Measurements from ENCODE around the gene ST6GALNAC5.

ST6GALNAC5 gene

GRCh38 chr1:76832521-76832920, 34.8 kb upstream of the ST6GALNAC5 start:
- no peak overlapping the region for H3K4me2 ChIP-seq (ENCODE audit: low read depth, low read length, poor library complexity, severe bottlenecking)
- H3K4me1 ChIP-seq (ENCODE audit: insufficient read depth, low read length, poor library complexity, severe bottlenecking), result no peaks in the 10 kb centered on the region
- no peak overlapping the region for H3K4me3 ChIP-seq (ENCODE audit: low read length, poor library complexity, severe bottlenecking)
- no peak overlapping the region for H2AFZ ChIP-seq (ENCODE audit: low read length)
- no peaks in the 10 kb centered on the region for H3K9me2 ChIP-seq (replicated peaks; ENCODE audit: low read depth, low read length)
- no peaks in the 10 kb centered on the region for H3F3A ChIP-seq (ENCODE audit: low read depth)
- no peak overlapping the region for H3K9ac ChIP-seq (ENCODE audit: low read depth, low read length, poor library complexity, severe bottlenecking)
- no peaks in the 10 kb centered on the region for H3K36me3 ChIP-seq (ENCODE audit: insufficient read depth, low read length)
- no peaks in the 10 kb centered on the region for H3K27me3 ChIP-seq (ENCODE audit: insufficient read depth, low read length, poor library complexity, severe bottlenecking)
- H3K9me3 ChIP-seq (ENCODE audit: insufficient read depth, low read depth, low read length), result no peaks in the 10 kb centered on the region
- TF ChIP-seq EZH2phosphoT487 (IDR thresholded peaks at IDR 0.05; ENCODE audit: borderline replicate concordance) (no peak), CTCF (conservative IDR thresholded peaks at IDR 0.05; ENCODE audit: low read length) (no peak)
- no peaks in the 10 kb centered on the region for H4K20me1 ChIP-seq (ENCODE audit: insufficient read depth, low read length, poor library complexity, severe bottlenecking)
- no peaks in the 10 kb centered on the region for H3K79me2 ChIP-seq (ENCODE audit: insufficient read depth, low read length)

DNA sequence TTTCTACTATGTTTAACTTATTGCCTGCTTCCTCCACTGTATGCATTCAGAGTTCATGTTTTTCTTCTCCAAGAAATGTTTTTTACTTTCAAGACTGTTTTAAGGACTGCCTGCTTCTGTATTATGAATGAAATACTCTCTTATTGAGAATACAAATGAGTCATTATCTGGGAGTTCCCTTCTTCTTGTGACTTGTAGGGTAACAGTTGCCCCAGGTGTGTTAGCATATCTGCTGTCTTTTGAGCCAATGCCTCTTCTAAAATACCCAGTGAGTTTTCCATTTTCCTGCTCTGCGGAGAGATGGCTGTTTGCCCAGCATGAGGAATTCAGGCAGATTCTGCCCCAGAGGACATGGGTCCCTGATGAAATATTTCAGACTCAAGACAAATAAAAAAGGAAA, 34.1 kb upstream of the ST6GALNAC5 start:
- H3K9ac ChIP-seq (ENCODE audit: low read depth, low read length, poor library complexity, severe bottlenecking), result no peak overlapping the region
- H3K9me2 ChIP-seq (replicated peaks; ENCODE audit: low read depth, low read length), result no peaks in the 10 kb centered on the region
- H3K79me2 ChIP-seq (ENCODE audit: insufficient read depth, low read length), result no peaks in the 10 kb centered on the region
- no peak overlapping the region for H3K4me3 ChIP-seq (ENCODE audit: low read length, poor library complexity, severe bottlenecking)
- H2AFZ ChIP-seq (ENCODE audit: low read length), result no peak overlapping the region
- H3K4me2 ChIP-seq (ENCODE audit: low read depth, low read length, poor library complexity, severe bottlenecking), result no peak overlapping the region
- H3K4me1 ChIP-seq (ENCODE audit: insufficient read depth, low read length, poor library complexity, severe bottlenecking), result no peaks in the 10 kb centered on the region
- H3K36me3 ChIP-seq (ENCODE audit: insufficient read depth, low read length), result no peaks in the 10 kb centered on the region
- H4K20me1 ChIP-seq (ENCODE audit: insufficient read depth, low read length, poor library complexity, severe bottlenecking), result no peaks in the 10 kb centered on the region
- H3K27me3 ChIP-seq (ENCODE audit: insufficient read depth, low read length, poor library complexity, severe bottlenecking), result no peaks in the 10 kb centered on the region
- no peaks in the 10 kb centered on the region for H3F3A ChIP-seq (ENCODE audit: low read depth)
- H3K9me3 ChIP-seq (ENCODE audit: insufficient read depth, low read depth, low read length), result no peaks in the 10 kb centered on the region
- no peak for TF ChIP-seq CTCF (conservative IDR thresholded peaks at IDR 0.05; ENCODE audit: low read length)

GRCh38 chr1:76833856-76834255, 33.4 kb upstream of the ST6GALNAC5 start:
- no peaks in the 10 kb centered on the region for H3F3A ChIP-seq (ENCODE audit: low read depth)
- no peaks in the 10 kb centered on the region for H3K9me3 ChIP-seq (ENCODE audit: insufficient read depth, low read depth, low read length)
- no peaks in the 10 kb centered on the region for H3K9me2 ChIP-seq (replicated peaks; ENCODE audit: low read depth, low read length)
- no peak overlapping the region for H3K4me3 ChIP-seq (ENCODE audit: low read length, poor library complexity, severe bottlenecking)
- H4K20me1 ChIP-seq (ENCODE audit: insufficient read depth, low read length, poor library complexity, severe bottlenecking), result no peaks in the 10 kb centered on the region
- H3K27me3 ChIP-seq (ENCODE audit: insufficient read depth, low read length, poor library complexity, severe bottlenecking), result no peaks in the 10 kb centered on the region
- H3K36me3 ChIP-seq (ENCODE audit: insufficient read depth, low read length), result no peaks in the 10 kb centered on the region
- H3K4me2 ChIP-seq (ENCODE audit: low read depth, low read length, poor library complexity, severe bottlenecking), result no peak overlapping the region
- no peaks in the 10 kb centered on the region for H3K4me1 ChIP-seq (ENCODE audit: insufficient read depth, low read length, poor library complexity, severe bottlenecking)
- TF ChIP-seq CTCF (conservative IDR thresholded peaks at IDR 0.05; ENCODE audit: low read length), result no peak
- TF ChIP-seq EZH2phosphoT487 (IDR thresholded peaks at IDR 0.05; ENCODE audit: borderline replicate concordance), result no peak
- no peak overlapping the region for H3K9ac ChIP-seq (ENCODE audit: low read depth, low read length, poor library complexity, severe bottlenecking)
- H3K79me2 ChIP-seq (ENCODE audit: insufficient read depth, low read length), result no peaks in the 10 kb centered on the region
- no peak overlapping the region for H2AFZ ChIP-seq (ENCODE audit: low read length)
